ENCODE results near the gene GON4L.
"Not testable (repeated sequence)": the region's sequence is repeated elsewhere in the genome, so short reads cannot be mapped to it uniquely, and the experiment has no call there.

The GON4L gene

DNA sequence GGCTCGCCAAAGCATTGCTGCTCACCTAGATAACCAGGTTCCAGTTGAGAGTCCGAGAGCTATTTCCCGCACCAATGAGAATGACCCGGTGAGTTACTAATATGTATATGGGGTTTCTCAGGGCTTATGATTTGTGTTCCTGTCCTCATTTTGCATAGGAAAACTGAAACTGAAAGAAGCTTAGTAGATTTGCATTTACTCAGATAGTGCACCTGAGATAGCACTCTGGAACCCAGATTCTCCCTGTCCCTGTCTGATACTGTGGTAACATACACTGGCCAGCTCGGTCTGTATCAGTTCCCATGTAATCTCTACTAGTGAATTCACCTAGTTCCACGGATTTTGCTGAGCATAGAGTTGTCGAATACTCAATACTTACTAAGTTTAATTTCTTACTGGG lies 140.0 kb downstream of the GON4L start:
- DNase-seq, result no peak
- no peak for TF ChIP-seq POLR2A (IDR thresholded peaks at IDR 0.05; ENCODE audit: low read length)
- no peak for TF ChIP-seq GATA1 (IDR thresholded peaks at IDR 0.05; ENCODE audit: low read depth, low read length)

DNA sequence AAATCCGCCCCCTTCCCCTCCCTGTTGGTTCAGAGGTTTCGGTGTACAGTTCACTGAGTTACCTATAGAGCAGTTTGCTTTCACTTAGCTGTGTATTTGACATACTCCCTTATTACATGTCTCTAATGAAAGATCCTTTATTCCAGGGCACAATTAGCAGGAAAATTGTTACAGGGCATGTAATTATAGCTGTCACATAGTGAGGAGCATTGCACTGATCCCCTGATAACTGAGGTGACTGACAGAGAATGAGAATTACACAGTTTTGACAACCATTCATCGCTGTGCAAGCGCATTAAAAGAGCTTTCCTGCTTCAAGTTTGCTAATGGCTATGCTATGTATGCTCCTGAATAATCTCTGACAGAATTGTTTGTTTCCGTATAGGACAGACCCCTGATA lies 141.2 kb downstream of the GON4L start:
- no peak for DNase-seq
- TF ChIP-seq GATA1 (IDR thresholded peaks at IDR 0.05; ENCODE audit: low read depth, low read length) (no peak), POLR2A (IDR thresholded peaks at IDR 0.05; ENCODE audit: low read length) (no peak)

DNA sequence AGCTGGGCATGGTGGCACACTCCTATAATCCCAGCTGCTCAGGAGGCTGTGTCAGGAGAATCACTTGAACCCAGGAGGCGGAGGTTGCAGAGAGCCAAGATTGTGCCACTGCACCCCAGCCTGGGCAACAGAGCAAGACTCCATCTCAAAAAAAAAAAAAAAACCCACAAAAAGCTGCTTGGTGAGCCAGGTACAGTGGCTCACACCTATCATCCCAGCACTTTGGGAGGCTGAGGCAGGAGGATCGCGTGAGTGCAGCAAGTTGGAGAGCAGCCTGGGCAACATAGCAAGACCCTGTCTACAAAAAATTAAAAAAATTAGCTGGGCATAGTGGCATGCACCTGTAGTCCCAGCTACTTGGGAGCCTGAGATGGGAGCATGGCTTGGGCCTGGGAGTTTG lies 142.0 kb downstream of the GON4L start:
- not testable (repeated sequence) for DNase-seq

DNA sequence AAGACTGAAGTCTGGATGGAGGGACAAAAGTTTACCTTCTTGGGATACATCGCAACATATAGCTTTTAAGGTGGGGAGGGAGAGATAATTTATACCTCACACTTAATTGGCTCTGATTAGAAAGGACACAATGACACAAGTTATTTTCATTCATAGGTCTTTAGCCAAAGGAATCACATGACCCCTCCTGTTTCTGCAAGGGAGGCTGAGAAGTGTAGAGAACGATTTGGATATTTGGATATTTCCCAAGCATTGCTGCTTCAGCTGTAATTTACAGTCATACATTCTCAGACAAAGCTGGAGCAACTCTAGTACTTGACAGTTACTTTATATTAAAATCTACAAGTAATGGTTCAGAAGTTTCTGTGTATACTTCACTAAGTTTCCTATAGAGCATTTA lies 143.9 kb downstream of the GON4L start:
- DNase-seq, result no peak
- TF ChIP-seq POLR2A (IDR thresholded peaks at IDR 0.05; ENCODE audit: low read length) (no peak), GATA1 (IDR thresholded peaks at IDR 0.05; ENCODE audit: low read depth, low read length) (no peak)

DNA sequence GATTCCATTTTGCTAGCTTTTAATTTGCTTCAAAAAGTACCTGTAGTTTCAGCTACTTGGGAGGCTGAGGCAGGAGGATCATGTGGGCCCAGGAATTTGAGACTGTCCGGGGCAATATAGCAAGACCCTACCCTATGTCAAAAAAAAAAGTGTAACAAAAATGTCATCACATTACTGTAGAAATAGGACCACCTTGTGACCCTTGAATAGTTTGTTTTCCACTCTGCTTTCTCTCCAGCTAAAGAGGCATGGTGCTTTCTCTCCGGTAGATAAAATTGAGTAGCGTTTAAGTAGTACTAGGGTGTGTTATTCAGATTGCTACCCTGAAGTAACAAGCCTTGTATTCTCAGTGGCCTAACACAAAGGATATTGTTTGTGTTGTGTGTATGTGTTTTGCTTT lies 144.4 kb downstream of the GON4L start:
- peak; percentile 36 to 40 for DNase-seq

DNA sequence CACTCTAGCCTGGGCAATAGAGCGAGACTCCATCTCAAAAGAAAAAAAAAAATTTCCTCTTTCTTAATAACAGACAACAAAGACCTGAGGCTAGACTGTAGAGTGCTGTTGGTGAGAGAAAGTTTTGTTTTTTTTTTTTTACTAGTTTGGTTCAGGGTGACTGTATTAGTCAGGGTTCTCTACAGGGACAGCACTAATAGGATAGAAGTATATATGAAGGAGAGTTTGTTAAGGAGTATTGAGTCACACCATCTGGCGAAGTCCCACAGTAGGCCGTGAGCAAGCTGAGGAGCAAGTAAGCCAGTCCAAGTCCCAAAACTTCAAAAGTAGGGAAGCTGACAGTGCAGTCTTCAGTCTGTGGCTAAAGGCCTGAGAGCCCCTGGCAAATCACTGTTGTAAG lies 145.6 kb downstream of the GON4L start:
- DNase-seq, result not testable (repeated sequence)

DNA sequence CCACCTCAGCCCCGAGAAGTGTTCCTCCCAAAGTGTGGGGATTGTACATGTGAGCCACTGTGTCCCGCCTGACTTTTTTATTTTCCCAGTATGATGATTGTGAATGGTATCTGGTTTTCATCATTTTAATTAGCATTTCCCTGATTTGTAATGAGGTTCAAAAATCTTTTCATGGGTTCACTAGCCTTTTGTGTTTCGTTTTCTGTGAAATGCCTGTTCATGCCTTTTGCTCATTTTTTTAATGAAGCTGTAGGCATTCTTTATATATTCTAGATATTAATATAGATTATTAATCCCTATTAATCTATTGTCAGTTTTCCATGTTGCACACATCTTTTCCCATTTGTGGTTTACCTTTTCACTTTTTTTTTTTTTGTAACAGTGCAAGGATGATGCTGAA lies 147.6 kb downstream of the GON4L start:
- DNase-seq, result no peak
- TF ChIP-seq GATA1 (IDR thresholded peaks at IDR 0.05; ENCODE audit: low read depth, low read length), result no peak
- TF ChIP-seq POLR2A (IDR thresholded peaks at IDR 0.05; ENCODE audit: low read length), result no peak

DNA sequence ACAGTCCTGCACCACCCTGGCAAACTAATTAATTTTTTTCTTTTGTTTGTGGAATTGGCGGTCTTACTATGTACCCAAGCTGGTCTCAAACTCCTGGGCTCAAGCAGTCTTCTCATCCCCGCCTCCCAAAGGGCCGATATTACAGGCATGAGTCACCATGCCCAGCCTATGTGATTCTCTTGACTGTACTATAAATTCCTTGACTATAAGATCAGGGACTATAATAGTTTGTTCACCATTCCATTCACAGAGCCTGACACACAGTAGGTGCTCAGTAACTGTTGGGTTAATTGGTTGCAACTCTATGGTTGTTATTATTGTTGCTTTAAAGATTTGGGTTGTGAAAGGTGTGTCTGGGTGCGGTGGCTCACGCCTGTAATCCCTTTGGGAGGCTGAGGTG lies 150.9 kb downstream of the GON4L start:
- TF ChIP-seq GATA1 (IDR thresholded peaks at IDR 0.05; ENCODE audit: low read depth, low read length) (no peak), POLR2A (IDR thresholded peaks at IDR 0.05; ENCODE audit: low read length) (no peak)
- DNase-seq, result no peak

DNA sequence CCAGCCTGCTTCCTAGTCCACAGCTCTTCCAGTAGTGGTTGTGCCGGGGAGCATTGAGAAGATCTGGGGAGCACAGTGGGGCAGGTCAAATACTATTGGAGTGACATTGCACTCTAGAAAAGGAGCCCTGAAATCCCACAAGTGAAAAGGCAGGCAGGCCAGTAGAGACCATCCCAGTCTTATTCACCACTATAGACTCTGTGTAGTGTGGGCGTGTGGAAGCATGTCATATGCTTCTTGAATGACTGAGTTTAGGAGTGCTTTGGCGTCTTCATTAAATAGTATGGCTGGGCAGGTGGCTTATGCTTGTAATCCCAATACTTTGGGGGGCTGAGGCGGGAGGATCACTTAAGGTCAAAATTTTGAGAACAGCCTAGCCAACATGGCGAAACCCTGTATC lies 152.6 kb downstream of the GON4L start:
- DNase-seq, result not testable (repeated sequence)

DNA sequence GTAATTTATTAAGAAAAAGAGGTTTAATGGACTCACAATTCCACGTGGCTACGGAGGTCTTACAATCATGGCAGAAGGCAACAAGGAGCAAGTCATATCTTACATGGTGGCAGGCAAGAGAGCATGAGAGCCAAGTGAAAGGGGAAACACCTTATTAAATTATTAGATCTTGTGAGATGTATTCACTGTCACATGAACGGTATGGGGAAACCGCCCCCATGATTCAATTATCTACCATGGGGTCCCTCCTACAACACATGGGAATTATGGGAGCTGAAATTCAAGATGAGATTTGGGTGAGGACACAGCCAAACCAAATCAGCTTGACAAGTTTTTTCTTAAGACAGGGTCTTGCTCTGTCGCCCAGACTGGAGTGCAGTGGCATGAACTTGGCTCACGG lies 153.8 kb downstream of the GON4L start:
- DNase-seq, result no peak
- TF ChIP-seq POLR2A (IDR thresholded peaks at IDR 0.05; ENCODE audit: low read length) (no peak), GATA1 (IDR thresholded peaks at IDR 0.05; ENCODE audit: low read depth, low read length) (no peak)

DNA sequence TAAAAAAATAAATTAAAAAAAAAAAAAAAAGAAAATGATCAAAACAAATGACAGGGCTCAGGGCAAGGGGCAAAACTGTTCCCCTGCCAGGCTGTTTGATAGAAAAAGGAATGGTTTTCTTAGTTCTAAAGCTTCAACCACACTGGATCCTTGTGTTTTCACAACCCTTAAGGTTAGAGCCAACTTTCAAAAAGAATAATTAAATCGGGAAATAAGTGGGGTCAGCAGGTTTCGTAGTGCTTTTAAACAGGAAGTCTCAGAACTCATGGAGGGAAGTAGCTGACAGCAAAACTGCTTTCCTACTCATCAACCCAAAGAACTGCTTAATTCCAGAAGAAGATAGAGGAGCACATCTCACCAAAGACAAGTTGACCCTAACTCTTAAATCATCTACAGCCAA lies 155.3 kb downstream of the GON4L start:
- not testable (repeated sequence) for DNase-seq

All from erythroblast (primary cell).